WTC11 (cell line): ENCODE results near the gene TBX4. TPM values are rescaled to one million over a fixed set of nuclear protein-coding genes. Genes with fewer than 3 reads are reported as not detected.

ENCODE experiments used
- ATAC-seq: fragments of 200-7000 bp; cut with Tn5 transposase; 2 replicates; pipeline ENCODE4 v1.10.0; 2021; ENCODE audit warnings: mild to moderate bottlenecking, moderate library complexity
- CTCF ChIA-PET: fragments of 300-600 bp; sonication (Branson Sonifier 250); formaldehyde crosslinking; loops from one replicate; lab custom pipeline; 2021; ENCODE audit warnings: antibody characterized with exemption; lab: Charles Lee
- POLR2A ChIA-PET: fragments of 350-600 bp; sonication (Branson Sonifier 250); formaldehyde crosslinking; loops from one replicate; lab custom pipeline; 2021; ENCODE audit warnings: antibody characterized with exemption; lab: Charles Lee
- DNase-seq: peaks from one replicate; pipeline ENCODE4 v3.0.0; 2021; ENCODE audit warnings: low spot score
- H3K27ac Mint-ChIP-seq: 2 replicates; pipeline ENCODE4 v1.8.0; 2021; ENCODE audit warnings: mixed read lengths
- H3K27me3 Mint-ChIP-seq: 2 replicates; pipeline ENCODE4 v1.8.0; 2021; ENCODE audit warnings: low read depth, mild to moderate bottlenecking, moderate library complexity, mixed read lengths
- H3K36me3 Mint-ChIP-seq: 2 replicates; pipeline ENCODE4 v1.8.0; 2021; ENCODE audit warnings: mixed read lengths
- H3K4me1 Mint-ChIP-seq: 2 replicates; pipeline ENCODE4 v1.8.0; 2022; ENCODE audit warnings: mixed read lengths
- H3K4me3 Mint-ChIP-seq: 2 replicates; pipeline ENCODE4 v1.8.0; 2021; ENCODE audit warnings: mild to moderate bottlenecking, moderate library complexity, mixed read lengths
- H3K9me3 Mint-ChIP-seq: 2 replicates; pipeline ENCODE4 v1.8.0; 2021; ENCODE audit warnings: mixed read lengths
- ATF1 ChIP-seq: sonication (generic); formaldehyde crosslinking; IDR thresholded peaks from 2 replicates; pipeline ENCODE4 v1.8.1; 2023; ENCODE audit warnings: mild to moderate bottlenecking, moderate library complexity, missing genetic modification reagents
- ATF6 ChIP-seq: sonication (generic); formaldehyde crosslinking; IDR thresholded peaks from 2 replicates; pipeline ENCODE4 v1.8.1; 2023; ENCODE audit warnings: mild to moderate bottlenecking, missing genetic modification reagents
- ESRRA ChIP-seq: sonication (generic); formaldehyde crosslinking; IDR thresholded peaks from 2 replicates; pipeline ENCODE4 v1.8.1; 2022; ENCODE audit warnings: mild to moderate bottlenecking, missing genetic modification reagents, borderline replicate concordance
- FOXK1 ChIP-seq: sonication (generic); formaldehyde crosslinking; IDR thresholded peaks from 2 replicates; pipeline ENCODE4 v1.8.0; 2022; ENCODE audit warnings: mild to moderate bottlenecking, moderate library complexity, missing genetic modification reagents
- GTF2I ChIP-seq: fragments of 250-450 bp; sonication (Bioruptor Pico); conservative IDR thresholded peaks from 2 replicates; pipeline ENCODE4 v1.4.0; 2021; ENCODE audit warnings: mild to moderate bottlenecking
- NFE2L1 ChIP-seq: sonication (generic); formaldehyde crosslinking; IDR thresholded peaks from 2 replicates; pipeline ENCODE4 v1.8.1; 2023; ENCODE audit warnings: missing genetic modification reagents
- RORB ChIP-seq: fragments of 250-450 bp; sonication (Bioruptor Pico); IDR thresholded peaks from 2 replicates; pipeline ENCODE4 v1.9.0; 2021; ENCODE audit warnings: mild to moderate bottlenecking
- TEAD4 ChIP-seq: sonication (generic); formaldehyde crosslinking; IDR thresholded peaks from 2 replicates; pipeline ENCODE4 v1.8.0; 2022; ENCODE audit warnings: mild to moderate bottlenecking, missing genetic modification reagents
- ZNF219 ChIP-seq: sonication (generic); formaldehyde crosslinking; IDR thresholded peaks from 2 replicates; pipeline ENCODE4 v1.8.0; 2023; ENCODE audit warnings: missing genetic modification reagents, mild to moderate bottlenecking, borderline replicate concordance
- ZNF232 ChIP-seq: sonication (generic); formaldehyde crosslinking; IDR thresholded peaks from 2 replicates; pipeline ENCODE4 v1.8.0; 2022; ENCODE audit warnings: mild to moderate bottlenecking, missing genetic modification reagents
- ZNF396 ChIP-seq: fragments of 250-450 bp; sonication (Bioruptor Pico); IDR thresholded peaks from 2 replicates; pipeline ENCODE4 v1.8.0; 2021; ENCODE audit warnings: mild to moderate bottlenecking, moderate library complexity, borderline replicate concordance
- ZNF416 ChIP-seq: fragments of 250-450 bp; sonication (Bioruptor Pico); IDR thresholded peaks from 2 replicates; pipeline ENCODE4 v1.9.0; 2021; ENCODE audit warnings: mild to moderate bottlenecking, inconsistent platforms
- ZNF671 ChIP-seq: fragments of 250-450 bp; sonication (Bioruptor Pico); IDR thresholded peaks from 2 replicates; pipeline ENCODE4 v1.8.0; 2021; ENCODE audit warnings: mild to moderate bottlenecking
- total RNA-seq: library from RNA; stranded (reverse); gene quantifications from 3 replicates; pipeline ENCODE4 v1.2.3, GENCODE V29; 2021
- TF ChIP-seq, protein P1 (sequence below): sonication (generic); formaldehyde crosslinking; IDR thresholded peaks from 2 replicates; pipeline ENCODE4 v1.8.0; 2022; ENCODE audit warnings: mild to moderate bottlenecking, missing genetic modification reagents
- TF ChIP-seq, protein P2 (sequence below): sonication (generic); formaldehyde crosslinking; IDR thresholded peaks from 2 replicates; pipeline ENCODE4 v1.8.1; 2023; ENCODE audit warnings: mild to moderate bottlenecking, missing genetic modification reagents, moderate library complexity
- TF ChIP-seq, protein P3 (sequence below): fragments of 250-450 bp; sonication (Bioruptor Pico); IDR thresholded peaks from 2 replicates; pipeline ENCODE4 v1.9.0; 2021; ENCODE audit warnings: mild to moderate bottlenecking
- TF ChIP-seq, protein P4 (sequence below): sonication (generic); formaldehyde crosslinking; IDR thresholded peaks from 2 replicates; pipeline ENCODE4 v1.8.1; 2022; ENCODE audit warnings: low read depth, mild to moderate bottlenecking, moderate library complexity, missing genetic modification reagents, borderline replicate concordance
- TF ChIP-seq, protein P5 (sequence below): sonication (generic); formaldehyde crosslinking; IDR thresholded peaks from 2 replicates; pipeline ENCODE4 v1.8.0; 2022; ENCODE audit warnings: mild to moderate bottlenecking, missing genetic modification reagents

The TBX4 gene
- total RNA-seq, 1 experiment from 2014 or later = not detected

DNA sequence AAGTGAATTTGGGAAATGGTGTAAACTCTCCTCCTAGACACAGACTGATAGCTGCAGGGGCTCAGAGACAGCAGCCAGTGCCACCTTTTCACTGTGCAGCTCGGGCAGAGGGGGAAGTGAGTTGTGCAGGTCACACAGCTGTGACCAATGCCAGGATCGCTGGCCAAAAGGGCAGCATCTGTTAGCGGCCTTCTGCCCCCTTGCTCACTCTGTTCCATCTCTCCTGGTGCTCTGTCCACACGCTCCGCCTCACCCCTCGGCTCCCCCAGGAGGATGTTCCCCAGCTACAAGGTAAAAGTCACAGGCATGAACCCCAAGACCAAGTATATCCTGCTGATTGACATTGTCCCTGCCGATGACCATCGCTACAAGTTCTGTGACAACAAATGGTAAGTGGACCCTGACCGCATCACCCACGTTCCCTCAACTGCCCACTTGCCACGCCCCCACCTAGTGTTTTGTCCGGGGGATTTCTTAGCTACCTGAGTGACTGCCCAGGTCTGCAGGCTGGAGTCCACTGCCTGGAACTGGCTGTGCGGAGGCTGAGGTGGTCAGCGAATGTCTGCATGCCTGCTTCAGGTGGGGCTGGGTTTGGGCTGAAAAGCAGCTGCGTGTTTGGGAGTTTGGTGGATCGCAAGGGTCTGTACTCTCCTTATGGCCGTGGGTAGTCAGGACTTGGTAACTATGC lies 13.5 kb downstream of the TBX4 start (continued):
- TF ChIP-seq, protein P1, sequence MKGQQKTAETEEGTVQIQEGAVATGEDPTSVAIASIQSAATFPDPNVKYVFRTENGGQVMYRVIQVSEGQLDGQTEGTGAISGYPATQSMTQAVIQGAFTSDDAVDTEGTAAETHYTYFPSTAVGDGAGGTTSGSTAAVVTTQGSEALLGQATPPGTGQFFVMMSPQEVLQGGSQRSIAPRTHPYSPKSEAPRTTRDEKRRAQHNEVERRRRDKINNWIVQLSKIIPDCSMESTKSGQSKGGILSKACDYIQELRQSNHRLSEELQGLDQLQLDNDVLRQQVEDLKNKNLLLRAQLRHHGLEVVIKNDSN (CRISPR knock-in tag) = no peak
- TF ChIP-seq TEAD4 (no peak), ZNF232 (no peak), FOXK1 (no peak), RORB (CRISPR knock-in tag) (no peak)

DNA sequence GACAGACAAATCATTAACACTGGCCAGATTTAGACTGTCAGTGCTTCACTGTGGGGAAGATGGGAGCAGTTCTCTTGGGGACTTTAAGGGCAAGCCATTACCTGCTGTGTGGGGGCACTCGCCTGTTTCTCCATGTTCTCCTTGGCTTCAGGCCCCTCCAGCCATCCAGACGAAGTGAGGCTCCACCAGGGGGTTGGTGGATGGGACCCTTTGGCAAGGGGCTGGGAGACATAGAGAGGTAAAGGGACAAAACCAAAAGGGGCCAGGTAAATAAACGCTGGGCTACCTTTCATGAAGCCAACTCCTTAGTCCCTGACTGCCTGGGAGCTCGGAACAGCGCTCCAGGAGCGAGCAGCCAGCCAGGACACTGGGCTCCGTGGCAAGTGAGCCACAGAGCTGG lies 14.0 kb downstream of the TBX4 start:
- TF ChIP-seq, protein P2, sequence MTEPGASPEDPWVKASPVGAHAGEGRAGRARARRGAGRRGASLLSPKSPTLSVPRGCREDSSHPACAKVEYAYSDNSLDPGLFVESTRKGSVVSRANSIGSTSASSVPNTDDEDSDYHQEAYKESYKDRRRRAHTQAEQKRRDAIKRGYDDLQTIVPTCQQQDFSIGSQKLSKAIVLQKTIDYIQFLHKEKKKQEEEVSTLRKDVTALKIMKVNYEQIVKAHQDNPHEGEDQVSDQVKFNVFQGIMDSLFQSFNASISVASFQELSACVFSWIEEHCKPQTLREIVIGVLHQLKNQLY (CRISPR knock-in tag) = no peak
- TF ChIP-seq ZNF219 (CRISPR knock-in tag) (no peak), TEAD4 (no peak), ZNF671 (CRISPR knock-in tag) (no peak), NFE2L1 (CRISPR knock-in tag) (no peak), ZNF396 (CRISPR knock-in tag) (no peak), ATF6 (no peak), ZNF416 (CRISPR knock-in tag) (no peak), ESRRA (CRISPR knock-in tag) (no peak), FOXK1 (no peak), ATF1 (CRISPR knock-in tag) (no peak), GTF2I (CRISPR knock-in tag) (no peak)
- TF ChIP-seq, protein P3, sequence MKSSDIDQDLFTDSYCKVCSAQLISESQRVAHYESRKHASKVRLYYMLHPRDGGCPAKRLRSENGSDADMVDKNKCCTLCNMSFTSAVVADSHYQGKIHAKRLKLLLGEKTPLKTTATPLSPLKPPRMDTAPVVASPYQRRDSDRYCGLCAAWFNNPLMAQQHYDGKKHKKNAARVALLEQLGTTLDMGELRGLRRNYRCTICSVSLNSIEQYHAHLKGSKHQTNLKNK (CRISPR knock-in tag) = no peak
- TF ChIP-seq, protein P4, sequence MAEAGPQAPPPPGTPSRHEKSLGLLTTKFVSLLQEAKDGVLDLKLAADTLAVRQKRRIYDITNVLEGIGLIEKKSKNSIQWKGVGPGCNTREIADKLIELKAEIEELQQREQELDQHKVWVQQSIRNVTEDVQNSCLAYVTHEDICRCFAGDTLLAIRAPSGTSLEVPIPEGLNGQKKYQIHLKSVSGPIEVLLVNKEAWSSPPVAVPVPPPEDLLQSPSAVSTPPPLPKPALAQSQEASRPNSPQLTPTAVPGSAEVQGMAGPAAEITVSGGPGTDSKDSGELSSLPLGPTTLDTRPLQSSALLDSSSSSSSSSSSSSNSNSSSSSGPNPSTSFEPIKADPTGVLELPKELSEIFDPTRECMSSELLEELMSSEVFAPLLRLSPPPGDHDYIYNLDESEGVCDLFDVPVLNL = no peak
- TF ChIP-seq, protein P5, sequence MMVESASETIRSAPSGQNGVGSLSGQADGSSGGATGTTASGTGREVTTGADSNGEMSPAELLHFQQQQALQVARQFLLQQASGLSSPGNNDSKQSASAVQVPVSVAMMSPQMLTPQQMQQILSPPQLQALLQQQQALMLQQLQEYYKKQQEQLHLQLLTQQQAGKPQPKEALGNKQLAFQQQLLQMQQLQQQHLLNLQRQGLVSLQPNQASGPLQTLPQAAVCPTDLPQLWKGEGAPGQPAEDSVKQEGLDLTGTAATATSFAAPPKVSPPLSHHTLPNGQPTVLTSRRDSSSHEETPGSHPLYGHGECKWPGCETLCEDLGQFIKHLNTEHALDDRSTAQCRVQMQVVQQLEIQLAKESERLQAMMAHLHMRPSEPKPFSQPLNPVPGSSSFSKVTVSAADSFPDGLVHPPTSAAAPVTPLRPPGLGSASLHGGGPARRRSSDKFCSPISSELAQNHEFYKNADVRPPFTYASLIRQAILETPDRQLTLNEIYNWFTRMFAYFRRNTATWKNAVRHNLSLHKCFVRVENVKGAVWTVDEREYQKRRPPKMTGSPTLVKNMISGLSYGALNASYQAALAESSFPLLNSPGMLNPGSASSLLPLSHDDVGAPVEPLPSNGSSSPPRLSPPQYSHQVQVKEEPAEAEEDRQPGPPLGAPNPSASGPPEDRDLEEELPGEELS (CRISPR knock-in tag) = no peak
- TF ChIP-seq, protein P1 (CRISPR knock-in tag) = no peak
- TF ChIP-seq, all 79 proteins: peak for 0
- Mint-ChIP-seq H3K36me3 (no peaks in the 10 kb centered on the region), H3K4me1 (peaks cover 29% of the 10 kb centered on the region), H3K27ac (no peak overlapping the region), H3K27me3 (peaks cover 96% of the 10 kb centered on the region), H3K9me3 (no peaks in the 10 kb centered on the region), H3K4me3 (no peak overlapping the region)
- CTCF ChIA-PET = interaction anchor here (0.8 to 3.0 kb wide), 4 partner anchors 11 to 117 kb away, joined by 3 to 39 read pairs (median 4); no protein-coding TSS in a partner anchor
- ATAC-seq (no peak), DNase-seq (no peak)
- POLR2A ChIA-PET = no interaction called here
